Stimulated activated CD4-positive, alpha-beta T cell treated with anti-CD3 and anti-CD28 coated beads, TNF-alpha, amount 100 ng/mL, for 24 hours (primary cell): ENCODE measurements around the gene SLC35E3.
"Not testable (repeated sequence)": the region's sequence is repeated elsewhere in the genome, so short reads cannot be mapped to it uniquely, and the experiment has no call there.

Experiments
- DNase-seq, 3 experiments: peaks; one replicate each; pipeline ENCODE4 v3.0.0-alpha.2; 2020; ENCODE audit warnings: low read depth in 3 of 3

The SLC35E3 gene

DNA sequence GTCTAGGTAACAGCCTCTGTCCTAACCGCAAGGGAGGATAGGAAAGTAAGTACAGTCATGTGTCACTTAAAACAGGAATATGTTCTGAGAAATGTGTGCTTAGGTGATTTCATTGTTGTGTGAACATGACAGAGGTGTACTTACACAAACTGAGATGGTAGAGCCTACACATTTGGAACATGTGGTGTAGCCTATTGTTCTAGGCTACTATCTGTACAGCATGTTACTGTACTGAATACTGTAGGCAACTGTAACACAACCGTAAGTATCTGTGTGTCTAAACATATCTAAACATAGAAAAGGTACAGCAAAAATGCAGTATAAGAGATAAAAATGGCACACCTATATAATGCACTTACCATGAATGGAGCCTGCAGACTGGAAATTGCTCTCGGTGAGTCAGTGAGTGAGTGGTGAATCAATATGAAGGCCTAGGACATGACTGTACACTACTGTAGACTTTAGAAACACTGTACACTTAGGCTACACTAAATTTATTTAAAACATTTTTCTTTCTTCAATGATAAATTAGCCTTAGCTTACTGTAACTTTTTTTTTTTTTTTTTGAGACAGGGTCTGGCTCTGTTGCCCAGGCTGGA, 48.8 kb downstream of the SLC35E3 start:
- DNase-seq = no peak

DNA sequence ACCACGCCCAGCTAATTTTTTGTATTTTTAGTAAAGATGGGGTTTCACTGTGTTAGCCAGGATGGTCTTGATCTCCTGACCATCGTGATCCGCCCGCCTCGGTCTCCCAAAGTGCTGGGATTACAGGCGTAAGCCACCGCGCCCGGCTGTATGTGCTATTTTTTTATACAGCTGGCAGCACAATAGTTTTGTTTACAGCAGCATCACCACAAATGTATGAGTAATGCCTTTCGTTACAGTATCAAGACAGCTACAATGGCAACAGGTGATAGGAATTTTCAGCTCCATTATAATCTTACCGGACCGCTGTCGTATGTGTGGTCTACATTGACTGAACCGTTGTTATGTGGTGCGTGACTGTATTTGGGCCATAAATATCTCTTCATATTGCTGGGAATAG, 50.4 kb downstream of the SLC35E3 start:
- DNase-seq = no peak

GRCh38 chr12:68798882-68799234, 52.9 kb downstream of the SLC35E3 start:
- no peak for DNase-seq

- DNase-seq = no peak
Observed at GRCh38 chr12:68800294-68800693, 54.3 kb downstream of the SLC35E3 start.

DNA sequence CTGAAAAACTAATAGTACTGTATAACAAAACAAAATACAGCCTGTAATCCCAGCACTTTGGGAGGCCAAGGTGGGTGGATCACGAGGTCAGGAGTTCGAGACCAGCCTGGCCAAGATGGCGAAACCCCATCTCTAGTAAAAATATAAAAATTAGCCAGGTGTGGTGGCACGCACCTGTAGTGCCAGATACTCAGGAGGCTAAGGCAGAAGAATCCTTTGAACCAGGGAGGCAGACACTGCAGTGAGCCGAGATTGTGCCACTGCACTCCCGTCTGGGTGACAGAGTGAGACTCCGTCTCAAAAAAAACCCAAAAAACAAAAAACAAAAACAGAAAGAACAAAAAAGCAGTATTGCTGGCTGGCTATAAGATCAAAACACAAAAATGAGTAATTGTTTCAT, 55.1 kb downstream of the SLC35E3 start:
- not testable (repeated sequence) for DNase-seq

- DNase-seq = not testable (repeated sequence)
Observed at GRCh38 chr12:68802372-68802745, 56.4 kb downstream of the SLC35E3 start.

DNA sequence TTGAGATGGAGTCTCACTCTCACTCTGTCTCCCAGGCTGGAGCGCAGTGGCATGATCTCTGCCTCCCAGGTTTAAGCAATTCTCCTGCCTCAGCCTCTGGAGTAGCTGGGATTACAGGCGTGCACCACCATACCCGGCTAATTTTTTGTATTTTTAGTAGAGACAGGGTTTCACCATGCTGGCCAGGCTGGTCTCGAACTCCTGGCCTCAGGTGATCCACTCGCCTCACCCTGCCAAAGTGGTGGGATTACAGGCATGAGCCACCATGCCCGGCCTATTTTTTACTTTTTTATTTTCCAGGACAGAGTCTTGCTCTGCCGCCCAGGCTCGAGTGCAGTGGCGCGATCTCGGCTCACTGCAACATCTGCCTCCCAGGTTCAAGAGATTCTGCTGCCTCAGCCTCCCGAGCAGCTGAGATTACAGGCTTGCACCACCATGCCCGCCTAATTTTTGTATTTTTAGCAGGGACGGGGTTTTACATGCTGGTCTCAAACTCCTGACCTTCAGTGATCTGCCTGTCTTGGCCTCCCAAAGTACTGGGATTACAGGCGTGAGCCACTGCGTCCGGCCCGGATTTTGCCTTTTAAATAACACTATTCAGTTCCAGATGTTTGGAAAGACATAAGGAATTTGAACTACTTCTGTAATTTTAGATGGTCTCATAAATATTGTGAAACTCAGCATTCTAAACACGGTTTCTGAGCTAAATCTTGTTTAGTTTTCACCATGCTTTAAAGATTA, 57.1 kb downstream of the SLC35E3 start:
- DNase-seq = not testable (repeated sequence)

DNA sequence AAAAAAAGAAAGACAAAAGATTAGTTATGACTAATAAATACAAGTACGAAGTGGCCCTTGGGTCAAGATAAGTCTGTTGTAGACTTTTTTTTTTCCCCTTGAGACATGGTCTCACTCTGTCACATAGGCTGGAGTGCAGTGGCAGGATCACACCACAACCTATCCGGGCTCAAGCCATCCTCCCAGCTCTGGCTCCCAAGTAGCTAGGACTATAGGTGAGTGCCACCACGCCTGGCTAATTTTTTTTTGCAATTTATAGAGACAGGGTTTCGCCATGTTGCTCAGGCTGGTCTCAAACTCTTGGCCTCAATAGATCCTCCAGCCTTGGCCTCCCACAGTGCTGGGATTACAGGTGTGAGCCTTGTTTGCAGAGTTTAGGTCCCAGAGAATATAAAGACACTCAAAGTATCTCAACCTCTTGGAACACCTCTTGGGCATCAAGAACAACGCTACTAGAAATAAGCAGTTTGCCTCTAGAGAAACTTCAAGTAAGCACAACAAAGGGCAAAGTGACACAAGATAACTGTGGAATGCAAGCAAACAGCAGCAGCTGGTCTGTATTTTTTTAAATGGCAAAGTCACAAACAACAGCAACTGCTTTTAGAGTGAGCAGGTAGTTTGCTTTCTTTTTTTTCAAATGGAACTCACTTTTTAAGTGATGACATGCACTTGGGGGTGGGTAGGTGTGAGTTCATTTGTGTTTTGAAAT, 58.1 kb downstream of the SLC35E3 start:
- no peak for DNase-seq

GRCh38 chr12:68804657-68805591, 58.9 kb downstream of the SLC35E3 start:
- no peak for DNase-seq

DNA sequence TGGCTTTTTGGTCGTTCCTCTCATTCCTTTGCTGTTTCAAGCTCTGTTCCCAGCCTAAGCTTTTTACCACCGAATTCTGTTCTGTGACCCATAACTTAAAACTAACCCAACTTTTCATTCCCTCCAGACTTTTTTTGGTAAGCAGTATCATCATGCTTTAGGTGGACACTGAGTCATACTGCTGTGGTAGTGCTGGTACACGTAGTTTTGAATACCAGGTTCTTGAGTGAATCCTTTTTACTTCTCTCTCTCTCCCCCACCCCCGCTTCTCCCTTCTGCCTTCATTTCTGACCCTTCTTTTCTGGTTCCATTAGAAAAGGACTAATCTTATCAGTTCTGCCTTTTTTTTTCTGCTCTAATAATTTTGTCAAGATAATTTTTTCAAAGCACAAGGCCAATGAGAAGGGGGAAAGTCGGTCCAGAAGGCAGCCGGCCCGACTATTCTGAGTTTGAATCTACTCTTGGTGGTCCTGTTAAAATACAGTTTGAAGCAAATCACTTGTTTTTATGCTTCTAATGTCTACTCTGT, 59.7 kb downstream of the SLC35E3 start:
- no peak for DNase-seq

DNA sequence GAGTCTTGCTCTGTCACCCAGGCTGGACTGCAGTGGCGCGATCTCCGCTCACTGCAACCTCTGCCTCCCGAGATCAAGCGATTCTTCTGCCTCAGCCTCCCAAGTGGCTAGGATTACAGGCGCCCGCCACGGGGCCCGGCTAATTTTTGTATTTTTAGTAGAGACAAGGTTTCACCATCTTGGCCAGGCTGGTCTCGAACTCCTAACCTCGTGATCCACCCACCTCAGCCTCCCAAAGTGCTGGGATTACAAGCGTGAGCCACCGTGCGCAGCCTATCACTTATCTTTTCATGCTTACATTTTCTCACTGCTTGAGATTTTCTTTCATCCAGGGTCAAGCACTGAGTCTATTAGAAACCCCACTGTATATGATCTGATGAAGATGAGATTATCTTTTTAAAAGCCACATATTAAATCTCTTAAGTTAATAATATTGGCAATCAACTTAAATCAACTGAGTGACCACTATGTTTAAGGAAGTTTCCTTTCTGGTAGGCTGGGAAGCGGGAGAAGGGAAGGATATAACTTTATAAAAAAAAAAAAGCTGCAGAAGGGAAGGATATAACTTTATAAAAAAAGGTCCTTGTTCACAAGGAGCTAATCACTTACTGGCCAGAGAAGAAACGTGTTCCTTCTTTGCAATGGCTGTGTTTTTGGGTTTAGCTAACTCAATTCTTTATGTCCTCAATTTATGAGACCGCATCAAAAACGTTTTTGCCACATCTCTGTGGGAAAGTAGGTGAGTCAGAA, 60.7 kb downstream of the SLC35E3 start:
- DNase-seq = no peak

- not testable (repeated sequence) for DNase-seq
Observed at GRCh38 chr12:68807274-68807575, 61.2 kb downstream of the SLC35E3 start.

DNA sequence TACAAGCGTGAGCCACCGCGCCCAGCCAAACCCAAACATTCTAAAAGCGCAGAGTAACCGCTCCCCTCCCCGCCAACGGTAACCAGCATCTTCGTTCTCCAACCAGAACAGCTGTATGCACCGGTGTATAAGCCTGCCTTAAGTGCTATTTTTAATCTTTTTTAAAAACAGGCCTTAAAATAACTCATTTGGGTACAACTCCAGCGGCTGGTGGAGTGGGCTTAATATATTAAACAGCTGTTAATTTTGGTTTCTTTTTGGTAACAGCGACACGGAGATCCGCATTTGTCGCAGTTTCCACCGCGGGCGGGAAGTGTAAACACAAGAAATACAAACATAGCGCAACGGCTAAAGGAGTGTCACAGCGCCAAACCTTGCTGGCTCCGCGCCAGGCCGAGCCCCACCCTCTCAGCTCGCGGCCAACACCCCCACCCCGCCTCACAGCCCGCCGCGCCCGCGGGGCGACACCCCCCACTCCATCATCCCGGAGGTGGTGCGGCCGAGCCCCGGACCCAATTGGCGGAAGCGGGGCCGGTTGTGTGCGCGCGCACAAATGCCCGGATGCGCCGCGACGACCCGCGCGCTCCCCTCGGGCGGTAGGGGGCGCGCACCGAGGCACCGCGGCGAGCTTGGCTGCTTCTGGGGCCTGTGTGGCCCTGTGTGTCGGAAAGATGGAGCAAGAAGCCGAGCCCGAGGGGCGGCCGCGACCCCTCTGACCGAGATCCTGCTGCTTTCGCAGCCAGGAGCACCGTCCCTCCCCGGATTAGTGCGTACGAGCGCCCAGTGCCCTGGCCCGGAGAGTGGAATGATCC, 61.8 kb downstream of the SLC35E3 start, which contains the start of gene MDM2:
TSS of gene MDM2 (plus strand) at position 602 of the 812 bp plus-strand sequence. CDS start 301 bp downstream, outside the sequence.
- peak; percentile 85 to 92 (median 90) for DNase-seq

DNA sequence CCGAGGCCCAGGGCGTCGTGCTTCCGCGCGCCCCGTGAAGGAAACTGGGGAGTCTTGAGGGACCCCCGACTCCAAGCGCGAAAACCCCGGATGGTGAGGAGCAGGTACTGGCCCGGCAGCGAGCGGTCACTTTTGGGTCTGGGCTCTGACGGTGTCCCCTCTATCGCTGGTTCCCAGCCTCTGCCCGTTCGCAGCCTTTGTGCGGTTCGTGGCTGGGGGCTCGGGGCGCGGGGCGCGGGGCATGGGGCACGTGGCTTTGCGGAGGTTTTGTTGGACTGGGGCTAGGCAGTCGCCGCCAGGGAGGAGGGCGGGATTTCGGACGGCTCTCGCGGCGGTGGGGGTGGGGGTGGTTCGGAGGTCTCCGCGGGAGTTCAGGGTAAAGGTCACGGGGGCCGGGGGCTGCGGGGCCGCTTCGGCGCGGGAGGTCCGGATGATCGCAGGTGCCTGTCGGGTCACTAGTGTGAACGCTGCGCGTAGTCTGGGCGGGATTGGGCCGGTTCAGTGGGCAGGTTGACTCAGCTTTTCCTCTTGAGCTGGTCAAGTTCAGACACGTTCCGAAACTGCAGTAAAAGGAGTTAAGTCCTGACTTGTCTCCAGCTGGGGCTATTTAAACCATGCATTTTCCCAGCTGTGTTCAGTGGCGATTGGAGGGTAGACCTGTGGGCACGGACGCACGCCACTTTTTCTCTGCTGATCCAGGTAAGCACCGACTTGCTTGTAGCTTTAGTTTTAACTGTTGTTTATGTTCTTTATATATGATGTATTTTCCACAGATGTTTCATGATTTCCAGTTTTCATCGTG, 62.6 kb downstream of the SLC35E3 start:
- peak; percentile 36 to 69 (median 52) for DNase-seq

- no peak for DNase-seq
Observed at GRCh38 chr12:68809190-68810026, 63.4 kb downstream of the SLC35E3 start.

- not testable (repeated sequence) for DNase-seq
Observed at GRCh38 chr12:68810027-68810389, 64.0 kb downstream of the SLC35E3 start.

GRCh38 chr12:68811573-68811972, 65.6 kb downstream of the SLC35E3 start:
- DNase-seq = not testable (repeated sequence)

DNA sequence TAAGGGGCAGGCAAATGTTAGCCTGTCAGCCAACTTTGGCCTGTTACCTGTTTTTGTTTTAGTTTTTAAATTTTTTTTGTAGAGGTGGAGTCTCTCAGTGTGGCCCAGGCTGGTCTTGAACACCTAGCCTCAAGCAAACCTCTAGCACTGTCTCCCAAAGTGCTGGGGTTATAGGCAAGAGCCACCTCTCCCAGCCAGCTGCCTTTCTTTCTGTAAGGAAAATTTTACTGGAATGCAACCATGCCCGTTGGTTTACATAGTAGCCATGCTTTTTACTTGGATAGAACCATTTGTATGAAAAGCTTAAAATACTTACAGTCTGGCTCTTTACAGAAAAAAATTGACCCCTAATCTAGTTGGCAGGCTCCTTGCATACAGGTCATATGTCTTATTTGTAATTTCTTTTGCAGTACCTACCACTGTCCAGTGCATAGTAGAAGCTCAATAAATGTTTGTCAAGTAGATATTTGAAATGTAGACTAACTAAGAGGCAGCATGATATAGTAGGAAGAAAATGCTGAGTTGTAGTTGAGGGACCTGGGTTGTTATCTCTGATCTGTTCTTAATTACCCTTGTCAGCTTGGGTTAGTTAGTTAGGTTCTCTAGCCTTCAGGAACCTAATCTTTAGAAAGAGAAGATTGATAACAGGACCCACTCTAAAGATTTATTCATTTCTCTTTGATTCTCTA, 66.7 kb downstream of the SLC35E3 start:
- no peak for DNase-seq
